Ramos (cell line): ENCODE data around the gene FMO1.
"Not testable (repeated sequence)": the region's sequence is repeated elsewhere in the genome, so short reads cannot be mapped to it uniquely, and the experiment has no call there.

Experiments used
- in situ Hi-C: fragments of 300-500 bp; cut with MboI; formaldehyde crosslinking; loops from one replicate; pipeline ENCODE4 v1.14.3; 2022; ENCODE audit warnings: low sequenced_read_pairs; ENCODE audit not compliant: unreplicated experiment

The FMO1 gene

DNA sequence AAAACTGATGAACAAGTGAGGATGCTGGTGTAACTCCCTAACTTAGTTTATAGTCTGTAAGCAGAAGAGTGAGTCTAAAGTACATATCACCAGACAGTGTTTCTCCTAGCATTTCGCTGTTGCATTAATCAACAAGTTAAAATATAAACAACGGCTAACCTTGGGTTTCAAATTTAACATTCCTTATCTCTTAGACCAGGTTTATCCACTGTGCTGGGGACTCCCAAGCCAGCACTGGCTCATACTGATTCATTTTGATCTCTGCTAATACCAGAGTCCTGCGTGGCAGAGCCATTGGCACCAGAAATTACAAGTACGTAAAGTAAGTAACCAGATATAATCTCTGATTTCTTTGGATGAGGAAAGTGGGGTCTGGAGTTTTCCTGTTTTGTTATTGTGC lies at the start of gene FMO1:
FMO1 (plus strand) TSS at position 193 of the 400 bp plus-strand sequence. CDS start 9,594 bp downstream, outside the sequence.
- in situ Hi-C loops = no loop called here

DNA sequence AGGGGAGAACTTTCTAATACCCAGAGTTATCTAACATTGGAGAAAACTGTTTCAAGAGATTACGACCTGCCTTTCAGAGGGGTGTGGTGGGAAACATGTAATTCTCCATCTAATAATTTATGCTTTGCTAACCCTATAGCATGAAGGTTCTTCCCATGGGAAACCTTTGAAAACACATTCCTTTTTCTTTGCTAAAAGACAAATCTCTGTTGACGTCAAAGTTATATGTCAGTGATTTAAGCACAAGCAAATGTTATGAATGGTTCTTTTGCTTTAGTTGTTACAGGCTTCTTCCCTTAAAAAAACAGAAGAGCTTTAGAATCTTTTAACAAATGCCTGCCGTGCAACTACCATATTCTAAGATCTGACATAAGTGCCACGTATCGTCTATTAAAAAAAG lies 44.0 kb upstream of the FMO1 start:
- in situ Hi-C loops = no loop called here

DNA sequence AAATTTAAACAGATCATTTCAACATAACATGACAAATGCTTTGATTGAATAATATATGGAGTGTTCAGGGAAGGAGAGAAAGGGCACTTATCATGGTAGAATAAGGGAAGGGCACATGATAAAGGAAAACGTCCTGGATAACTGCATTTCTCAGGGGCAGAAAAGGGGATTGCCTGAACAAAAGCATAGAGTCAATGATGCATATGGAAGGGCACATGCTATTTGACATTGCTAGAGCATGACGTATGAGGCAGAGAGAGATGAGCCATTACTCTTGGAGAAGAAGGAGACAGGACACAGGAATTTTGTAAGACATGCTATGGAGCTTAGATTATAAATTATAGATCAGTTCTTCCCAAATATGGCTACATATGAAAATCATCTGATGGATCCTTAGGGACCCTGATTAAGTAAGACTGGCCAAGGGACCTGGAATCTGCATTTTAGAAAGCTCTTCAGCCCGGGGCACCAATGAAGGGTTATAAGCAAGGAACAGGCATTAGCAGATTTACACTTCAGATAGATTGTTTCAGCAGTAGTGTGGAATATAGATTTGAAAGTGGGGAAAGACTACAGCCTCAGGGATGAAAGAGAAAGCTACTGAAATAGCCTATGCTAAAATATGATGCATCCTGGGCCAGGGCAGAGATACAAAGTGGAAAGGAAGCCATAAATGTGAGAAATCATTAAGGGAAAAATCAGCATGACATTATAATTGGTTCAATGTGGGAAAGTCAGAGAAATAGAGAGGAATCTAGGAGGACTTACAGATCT lies 41.9 kb upstream of the FMO1 start:
- in situ Hi-C loops = no loop called here

DNA sequence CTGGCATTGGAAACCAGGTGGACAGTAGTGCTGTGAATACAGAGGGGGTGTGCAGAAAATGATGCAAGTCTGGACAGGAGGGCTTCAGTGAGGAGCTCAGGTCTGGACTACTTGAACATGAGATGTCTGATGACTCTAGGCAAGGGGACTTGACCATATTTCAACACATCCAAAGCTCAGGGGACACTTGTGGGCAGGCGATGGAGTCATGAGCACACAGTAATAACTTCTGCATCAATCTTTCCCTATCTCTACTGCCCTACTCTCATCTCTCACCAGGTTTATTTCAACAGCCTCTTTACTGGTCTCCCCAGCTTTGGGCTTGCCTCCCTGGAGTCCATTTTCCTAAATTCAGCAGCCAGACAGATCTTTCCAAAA lies 41.3 kb upstream of the FMO1 start:
- in situ Hi-C loops = no loop called here

DNA sequence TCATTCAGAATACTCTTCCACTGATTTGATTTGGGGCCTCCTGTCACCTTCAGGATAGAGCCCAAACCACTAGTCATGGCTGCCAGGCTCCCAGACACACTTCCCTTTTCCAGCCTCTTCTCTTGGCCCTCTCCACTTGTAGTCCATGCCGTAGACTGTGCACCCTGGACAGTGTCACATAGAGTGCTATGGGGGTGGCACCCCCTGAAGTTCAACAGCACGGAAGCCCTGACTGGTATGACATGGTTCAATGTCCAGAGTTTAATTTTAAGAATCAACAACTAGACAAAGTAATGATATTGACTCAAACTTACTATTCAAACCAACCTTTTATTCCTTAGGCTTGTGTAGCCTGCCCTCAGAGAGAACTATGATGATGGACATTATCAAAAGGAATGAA lies 40.9 kb upstream of the FMO1 start:
- in situ Hi-C loops = no loop called here

DNA sequence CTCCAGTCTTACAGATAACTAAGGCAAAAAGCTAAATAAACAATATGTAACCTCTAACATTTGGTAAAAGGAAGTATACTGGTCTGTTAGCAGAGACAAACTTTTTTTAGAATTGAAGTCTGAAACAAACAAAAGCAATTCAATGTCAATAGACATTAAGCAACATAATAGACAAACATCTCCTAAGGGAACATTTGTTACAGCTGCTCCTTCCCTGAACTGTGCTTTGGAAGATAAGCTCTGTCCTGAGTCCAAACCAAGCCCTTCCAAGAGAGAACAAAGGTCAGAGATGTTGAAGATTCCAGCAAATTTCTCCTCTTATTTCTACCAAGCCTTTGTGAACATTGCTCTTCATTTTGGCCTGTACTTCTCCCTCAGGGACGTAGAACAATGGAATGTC lies 37.9 kb upstream of the FMO1 start:
- in situ Hi-C loops = no loop called here

GRCh38 chr1:171212607-171213351 lies 35.5 kb upstream of the FMO1 start:
- in situ Hi-C loops = no loop called here

DNA sequence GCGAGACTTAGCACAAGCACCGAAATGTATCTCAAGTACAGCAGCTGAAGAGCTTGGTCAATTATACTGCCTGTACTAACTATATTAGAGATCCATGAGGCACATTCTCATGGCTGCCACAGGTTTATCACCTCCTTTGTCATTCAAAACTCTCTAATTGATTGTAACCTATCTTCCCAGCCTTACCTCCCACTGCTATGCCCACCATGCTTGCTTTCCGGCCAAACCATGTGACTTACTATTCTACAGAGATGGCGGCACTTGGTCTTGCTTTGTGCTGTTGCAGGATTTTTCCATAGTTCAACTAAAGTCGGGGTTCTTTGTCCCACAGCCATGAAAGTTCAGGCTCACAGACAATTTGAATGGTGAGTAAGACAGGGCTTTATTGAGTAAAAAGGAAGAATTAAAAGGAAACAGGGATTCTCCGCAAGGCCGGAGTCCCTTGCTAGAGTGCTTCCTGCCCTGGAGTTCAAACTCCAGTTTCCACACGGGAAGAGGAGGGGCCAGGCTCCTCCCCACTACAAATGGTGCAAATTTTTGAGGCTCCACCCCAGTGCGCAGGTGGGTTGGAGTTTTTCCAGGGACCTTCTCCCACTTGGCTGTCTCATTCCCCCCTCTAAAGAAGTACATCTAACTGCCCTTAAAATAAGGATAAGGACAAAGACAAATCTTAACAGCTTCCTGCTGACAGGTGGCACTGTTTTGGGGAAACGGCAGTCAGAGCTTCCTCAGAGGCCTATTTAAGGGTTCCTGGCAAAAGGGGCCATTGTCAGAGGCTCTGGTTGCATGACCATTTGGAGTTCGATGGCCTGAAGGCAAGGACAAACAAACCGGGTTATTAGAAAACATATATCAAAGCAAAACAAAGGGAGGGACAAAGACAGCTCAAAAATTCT lies 34.5 kb upstream of the FMO1 start:
- in situ Hi-C loops = no loop called here

- in situ Hi-C loops = no loop called here
These were observed 30.4 kb upstream of the FMO1 start for GRCh38 chr1:171217658-171218443.

DNA sequence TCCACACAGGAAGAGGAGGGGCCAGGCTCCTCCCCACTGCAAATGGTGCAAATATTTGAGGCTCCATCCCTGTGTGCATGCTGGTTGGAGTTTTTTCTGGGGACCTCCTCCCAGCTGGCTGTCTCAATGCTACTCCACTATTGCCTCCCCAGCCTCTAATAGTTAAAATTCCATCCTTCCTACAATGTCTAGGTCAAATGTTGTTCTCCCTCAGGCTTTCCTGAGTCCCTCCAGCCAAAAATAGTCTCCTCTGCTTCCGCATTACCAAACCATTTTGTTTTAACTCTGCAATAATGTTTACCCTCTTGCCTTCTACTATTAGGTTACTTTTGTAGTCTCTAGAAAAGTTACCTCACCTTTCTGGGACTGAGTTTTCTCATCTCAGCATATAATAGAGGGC lies 29.6 kb upstream of the FMO1 start:
- in situ Hi-C loops = no loop called here

DNA sequence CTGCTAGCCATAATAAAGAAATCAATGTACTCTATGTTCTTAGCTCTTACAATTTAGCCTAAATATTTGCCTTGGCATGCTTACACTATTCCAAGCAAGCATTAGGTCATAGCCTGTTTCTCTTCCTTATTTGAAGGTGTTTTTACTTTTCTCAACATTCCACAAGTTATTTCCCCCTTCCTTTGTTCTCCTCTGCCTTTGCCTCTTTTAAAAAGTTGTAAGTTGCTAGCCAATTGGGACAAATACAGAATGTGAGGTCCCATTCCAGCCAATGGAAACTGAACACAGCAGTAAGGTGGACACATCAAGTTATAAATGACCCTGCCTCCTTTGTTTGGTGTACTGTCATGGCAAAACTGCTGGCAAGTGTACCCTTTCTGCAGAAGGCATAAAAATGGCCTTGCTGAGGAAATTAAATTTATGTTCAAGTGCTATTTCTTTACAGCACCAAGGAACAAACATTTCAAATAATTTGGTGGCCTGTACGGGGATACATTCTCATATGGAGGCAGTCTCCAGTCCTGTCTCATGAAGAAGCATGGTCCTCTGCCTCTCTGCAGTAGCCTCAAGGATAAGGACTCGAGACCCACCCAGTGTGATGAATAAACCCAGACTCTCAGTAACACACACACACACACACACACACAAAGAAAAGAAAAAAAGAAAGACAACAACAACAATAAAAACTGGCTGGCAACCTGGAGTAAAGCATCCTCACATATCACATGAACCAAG lies 28.8 kb upstream of the FMO1 start:
- in situ Hi-C loops = no loop called here

DNA sequence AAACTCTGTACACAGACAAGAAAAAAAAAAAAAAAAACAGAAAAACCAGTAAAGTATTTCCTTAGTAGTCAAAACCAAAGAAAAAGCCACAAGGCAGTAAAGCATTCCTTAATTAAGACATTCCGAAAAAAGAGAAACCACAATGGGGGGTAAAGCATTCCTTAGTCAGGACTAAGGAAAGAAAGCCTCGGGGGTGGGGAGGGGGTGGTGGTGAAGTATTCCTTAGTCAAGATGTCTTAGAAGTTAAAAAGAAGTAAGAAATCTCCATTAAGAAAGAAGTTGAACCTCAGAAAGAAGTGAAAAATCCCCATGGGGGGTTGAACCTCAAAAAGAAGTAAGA lies 28.2 kb upstream of the FMO1 start:
- in situ Hi-C loops = no loop called here

GRCh38 chr1:171220581-171221054 lies 27.7 kb upstream of the FMO1 start:
- in situ Hi-C loops = no loop called here

- in situ Hi-C loops = no loop called here
These were observed 26.4 kb upstream of the FMO1 start for GRCh38 chr1:171221665-171222591.

GRCh38 chr1:171222936-171223335 lies 25.4 kb upstream of the FMO1 start:
- in situ Hi-C loops = no loop called here

GRCh38 chr1:171224257-171224656 lies 24.0 kb upstream of the FMO1 start:
- in situ Hi-C loops = not testable (repeated sequence)

DNA sequence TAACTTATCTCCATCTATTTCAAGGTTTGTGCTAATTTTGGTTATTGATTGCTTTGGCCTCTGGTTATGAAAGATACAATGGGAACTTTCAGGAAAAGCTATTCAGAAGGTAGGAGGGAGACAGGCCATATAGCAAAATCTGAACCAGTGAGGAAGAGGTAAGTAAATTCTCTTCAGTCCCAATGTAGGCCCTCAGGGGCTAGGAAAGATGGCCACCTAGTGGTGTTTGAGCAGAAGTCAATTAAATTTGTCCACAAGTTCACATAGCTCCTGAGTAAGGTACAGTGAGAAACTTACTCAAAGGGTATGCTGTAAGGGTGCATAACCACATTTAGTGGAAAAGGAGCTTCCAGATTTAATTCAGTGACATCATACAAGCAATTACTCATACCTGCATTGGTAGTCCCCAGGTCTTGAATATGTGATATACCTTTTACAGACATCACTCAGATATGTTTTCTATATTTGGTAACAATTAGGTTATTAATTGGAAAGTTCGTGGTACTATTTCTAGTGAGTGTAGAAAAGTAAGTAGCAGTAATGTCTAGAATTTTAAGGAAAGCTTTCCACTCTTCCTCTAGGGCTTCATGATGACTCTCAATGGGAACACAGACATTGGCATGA lies 21.4 kb upstream of the FMO1 start:
- in situ Hi-C loops = no loop called here

DNA sequence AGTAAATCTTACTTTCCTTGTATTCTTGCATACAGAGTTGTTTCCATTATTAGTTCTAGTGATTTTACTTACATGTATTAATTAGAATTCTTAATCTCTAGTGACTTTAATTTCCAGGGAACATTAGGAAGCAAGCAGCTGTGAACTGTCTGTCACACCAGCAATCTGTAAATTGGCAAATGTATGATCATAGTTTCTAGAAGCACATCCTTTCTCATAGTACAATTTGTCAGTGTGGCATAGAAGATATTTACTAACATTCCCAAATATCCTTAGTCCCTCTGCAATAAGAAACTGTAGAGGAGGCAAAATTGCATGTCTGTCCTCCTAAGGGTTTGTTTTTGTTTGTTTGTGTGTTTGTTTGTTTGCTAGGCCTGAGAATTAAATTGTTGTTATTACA lies 17.0 kb upstream of the FMO1 start:
- in situ Hi-C loops = no loop called here
